ENCODE data around the gene CACNB4.
A peak's percentile ranks its signal among the peaks of the same experiment; 100 is the strongest.
"Not testable (repeated sequence)": the region's sequence is repeated elsewhere in the genome, so short reads cannot be mapped to it uniquely, and the experiment has no call there.

Gene CACNB4

DNA sequence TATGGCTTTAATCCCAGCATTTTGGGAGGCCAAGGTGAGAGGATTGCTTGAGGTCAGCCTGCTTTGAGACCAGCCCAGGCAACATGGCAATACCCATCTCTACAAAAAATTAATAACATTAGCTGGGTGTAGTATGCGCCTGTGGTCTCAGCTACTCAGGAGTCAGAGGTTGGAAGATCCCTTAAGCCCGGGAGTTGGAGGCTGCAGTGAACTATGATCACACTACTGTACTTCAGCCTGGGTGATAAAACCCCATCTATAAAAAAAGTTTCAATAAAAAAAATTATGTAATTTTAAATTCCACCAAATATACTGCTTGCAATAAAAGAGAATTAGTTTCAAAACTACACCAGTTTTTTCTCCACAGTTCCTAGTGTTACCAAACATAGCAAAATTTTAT lies 23.3 kb upstream of the CACNB4 start:
- Histone ChIP-seq H3K27ac (no peak overlapping the region), H3K4me3 (ENCODE audit: low read depth, low read length) (no peak overlapping the region), H3K36me3 (replicated peaks) (peaks cover 9% of the 10 kb centered on the region), H3K27me3 (replicated peaks) (no peaks in the 10 kb centered on the region)
- DNase-seq, result no peak
- in situ Hi-C loops (cut with HindIII; ENCODE audit: low pct_ligation_motif_present, low sequenced_read_pairs), result no loop called here
- TF ChIP-seq, protein P1, sequence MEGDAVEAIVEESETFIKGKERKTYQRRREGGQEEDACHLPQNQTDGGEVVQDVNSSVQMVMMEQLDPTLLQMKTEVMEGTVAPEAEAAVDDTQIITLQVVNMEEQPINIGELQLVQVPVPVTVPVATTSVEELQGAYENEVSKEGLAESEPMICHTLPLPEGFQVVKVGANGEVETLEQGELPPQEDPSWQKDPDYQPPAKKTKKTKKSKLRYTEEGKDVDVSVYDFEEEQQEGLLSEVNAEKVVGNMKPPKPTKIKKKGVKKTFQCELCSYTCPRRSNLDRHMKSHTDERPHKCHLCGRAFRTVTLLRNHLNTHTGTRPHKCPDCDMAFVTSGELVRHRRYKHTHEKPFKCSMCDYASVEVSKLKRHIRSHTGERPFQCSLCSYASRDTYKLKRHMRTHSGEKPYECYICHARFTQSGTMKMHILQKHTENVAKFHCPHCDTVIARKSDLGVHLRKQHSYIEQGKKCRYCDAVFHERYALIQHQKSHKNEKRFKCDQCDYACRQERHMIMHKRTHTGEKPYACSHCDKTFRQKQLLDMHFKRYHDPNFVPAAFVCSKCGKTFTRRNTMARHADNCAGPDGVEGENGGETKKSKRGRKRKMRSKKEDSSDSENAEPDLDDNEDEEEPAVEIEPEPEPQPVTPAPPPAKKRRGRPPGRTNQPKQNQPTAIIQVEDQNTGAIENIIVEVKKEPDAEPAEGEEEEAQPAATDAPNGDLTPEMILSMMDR (IDR thresholded peaks at IDR 0.05; ENCODE audit: low read depth, low read length, missing control alignments), result no peak

DNA sequence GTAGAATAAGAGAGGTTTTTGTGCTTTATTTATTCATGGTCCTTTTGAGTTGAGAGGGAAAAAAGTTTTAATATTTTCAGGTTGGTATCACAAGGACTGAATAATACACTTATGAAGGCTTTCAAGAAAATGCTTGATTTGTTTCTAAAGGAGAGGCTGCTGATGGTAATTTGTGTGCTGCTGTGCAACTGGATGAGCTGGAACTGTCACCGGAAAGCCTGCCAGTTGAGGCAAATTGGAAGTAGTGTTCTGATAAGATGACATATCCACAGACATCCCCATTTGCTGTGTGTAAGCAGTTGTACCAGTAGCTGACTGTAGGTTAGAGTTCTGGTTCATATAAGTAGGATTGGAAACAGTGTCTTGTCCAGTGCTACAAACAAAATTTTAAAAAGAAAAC lies 21.6 kb upstream of the CACNB4 start:
- peaks cover 9% of the 10 kb centered on the region for H3K36me3 ChIP-seq (replicated peaks)
- no peak overlapping the region for H3K27ac ChIP-seq
- H3K4me3 ChIP-seq (ENCODE audit: low read depth, low read length), result no peak overlapping the region
- in situ Hi-C loops (cut with HindIII; ENCODE audit: low pct_ligation_motif_present, low sequenced_read_pairs), result no loop called here
- no peak for DNase-seq
- TF ChIP-seq, protein P1 (IDR thresholded peaks at IDR 0.05; ENCODE audit: low read depth, low read length, missing control alignments), result no peak
- no peaks in the 10 kb centered on the region for H3K27me3 ChIP-seq (replicated peaks)

DNA sequence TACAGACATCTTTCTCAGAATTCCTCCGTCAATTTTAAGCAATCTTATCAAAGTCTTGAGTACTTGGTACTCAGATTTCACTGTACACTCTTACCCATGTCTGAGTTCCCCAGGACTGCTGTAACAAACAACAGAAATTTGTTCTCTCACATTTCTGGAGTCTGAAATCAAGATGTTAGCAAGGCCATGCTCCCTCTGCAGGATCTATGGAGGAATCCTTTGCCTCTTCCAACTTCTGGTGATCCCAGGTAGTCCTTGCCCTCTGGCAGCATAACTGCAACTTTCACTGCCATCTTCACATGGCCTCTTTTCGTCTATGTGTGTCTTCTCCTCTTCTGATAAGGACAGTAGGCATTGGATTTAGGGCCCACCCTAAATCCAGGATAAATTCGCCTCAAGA lies 17.1 kb upstream of the CACNB4 start:
- TF ChIP-seq, protein P1 (IDR thresholded peaks at IDR 0.05; ENCODE audit: low read depth, low read length, missing control alignments), result peak; percentile 26
- in situ Hi-C loops (cut with HindIII; ENCODE audit: low pct_ligation_motif_present, low sequenced_read_pairs), result no loop called here
- no peaks in the 10 kb centered on the region for H3K27me3 ChIP-seq (replicated peaks)
- peaks cover 4% of the 10 kb centered on the region for H3K36me3 ChIP-seq (replicated peaks)
- H3K27ac ChIP-seq, result no peak overlapping the region
- no peak overlapping the region for H3K4me3 ChIP-seq (ENCODE audit: low read depth, low read length)
- DNase-seq, result no peak

DNA sequence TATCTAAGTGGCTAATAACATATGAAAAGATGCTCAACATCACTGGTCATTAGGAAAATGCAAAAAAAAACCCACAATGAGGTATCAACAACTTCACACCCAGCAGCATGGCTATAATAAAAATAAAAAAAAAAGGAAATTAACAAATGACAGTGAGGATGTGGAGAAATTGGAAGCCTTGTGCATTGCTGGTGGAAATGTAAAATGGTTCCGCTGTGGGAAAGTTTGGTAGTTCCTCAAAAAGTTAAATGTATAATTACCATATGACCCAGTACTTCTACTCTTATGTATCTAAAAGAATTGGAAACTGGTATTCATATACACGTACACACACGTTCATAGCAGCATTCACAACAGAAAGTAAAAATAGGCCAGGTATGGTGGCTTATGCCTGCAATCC lies 15.5 kb upstream of the CACNB4 start:
- no peak overlapping the region for H3K4me3 ChIP-seq (ENCODE audit: low read depth, low read length)
- no peaks in the 10 kb centered on the region for H3K27me3 ChIP-seq (replicated peaks)
- DNase-seq, result no peak
- H3K27ac ChIP-seq, result no peak overlapping the region
- H3K36me3 ChIP-seq (replicated peaks), result no peaks in the 10 kb centered on the region
- in situ Hi-C loops (cut with HindIII; ENCODE audit: low pct_ligation_motif_present, low sequenced_read_pairs), result no loop called here
- TF ChIP-seq, protein P1 (IDR thresholded peaks at IDR 0.05; ENCODE audit: low read depth, low read length, missing control alignments), result no peak

DNA sequence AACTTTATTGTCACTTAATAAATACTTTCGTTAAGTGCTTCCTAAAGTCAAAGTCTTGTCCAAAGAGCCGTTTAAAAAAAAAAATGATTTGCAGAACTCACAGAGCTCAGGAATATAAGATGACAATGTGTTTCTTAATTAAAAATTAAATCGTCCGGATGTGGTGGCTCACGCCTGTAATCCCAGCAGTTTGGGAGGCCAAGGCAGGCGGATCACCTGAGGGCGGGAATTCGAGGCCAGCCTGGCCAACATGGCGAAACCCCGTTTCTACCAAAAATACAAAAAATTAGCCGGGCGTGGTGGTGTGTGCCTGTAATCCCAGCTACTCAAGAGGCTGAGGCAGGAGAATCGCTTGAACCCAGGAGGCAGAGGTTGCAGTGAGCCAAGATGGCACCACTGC lies 8.3 kb upstream of the CACNB4 start:
- H3K36me3 ChIP-seq (replicated peaks); H3K27me3 ChIP-seq (replicated peaks); in situ Hi-C loops (cut with HindIII; ENCODE audit: low pct_ligation_motif_present, low sequenced_read_pairs); H3K27ac ChIP-seq; DNase-seq; H3K4me3 ChIP-seq (ENCODE audit: low read depth, low read length): not testable (repeated sequence)

DNA sequence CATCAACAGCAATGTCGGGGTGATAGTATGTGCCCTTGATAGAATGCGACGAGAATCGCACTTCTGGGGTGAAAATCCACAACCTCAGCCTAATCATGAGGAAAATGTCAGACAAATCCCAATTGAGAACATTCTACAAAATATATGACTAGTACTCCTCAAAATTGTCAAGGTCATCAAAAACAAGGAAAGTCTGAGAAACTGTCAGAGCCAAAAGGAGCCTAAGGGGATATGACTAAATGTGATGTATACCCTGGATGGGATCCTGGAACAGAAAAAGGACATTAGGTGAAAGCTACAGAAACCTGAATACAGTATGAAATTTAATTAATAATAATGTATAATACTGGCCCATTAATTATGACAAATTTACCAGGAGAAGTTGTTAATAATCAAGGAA lies 7.6 kb upstream of the CACNB4 start:
- TF ChIP-seq, protein P1 (IDR thresholded peaks at IDR 0.05; ENCODE audit: low read depth, low read length, missing control alignments), result no peak

More for the DNA sequence above, 7.6 kb upstream of the CACNB4 start:
- H3K27me3 ChIP-seq (replicated peaks), result no peaks in the 10 kb centered on the region
- H3K27ac ChIP-seq, result no peak overlapping the region
- H3K4me3 ChIP-seq (ENCODE audit: low read depth, low read length), result no peak overlapping the region
- no peak for DNase-seq
- no peaks in the 10 kb centered on the region for H3K36me3 ChIP-seq (replicated peaks)
- in situ Hi-C loops (cut with HindIII; ENCODE audit: low pct_ligation_motif_present, low sequenced_read_pairs), result no loop called here
